Measurements from ENCODE around the gene TPP2. TPM values are rescaled to one million over a fixed set of nuclear protein-coding genes. Genes with fewer than 3 reads are reported as not detected.
A peak's percentile ranks its signal among the peaks of the same experiment; 100 is the strongest.

The TPP2 gene
- total RNA-seq, 4 donors from 2014 or later: 38.2 to 78.2 (median 68.1) TPM

GRCh38 chr13:102587916-102588315 lies 8.9 kb upstream of the TPP2 start:
- H3K4me1 ChIP-seq: peaks cover 14 to 28% of the 10 kb centered on the region in 2 donors
- H3K27ac ChIP-seq: no peak overlapping the region
- no peaks in the 10 kb centered on the region for H3K27me3 ChIP-seq
- DNase-seq (no peak), ATAC-seq (no peak)
- no peak for TF ChIP-seq POLR2A (IDR thresholded peaks at IDR 0.05)
- no peak for TF ChIP-seq CTCF (IDR thresholded peaks at IDR 0.05 in 4 of 5, conservative IDR thresholded peaks at IDR 0.05 in 1 of 5)
- intact Hi-C loops (cut with DNase I; ENCODE audit: low total_unique reads): no loop called here
- H3K9me3 ChIP-seq: no peaks in the 10 kb centered on the region
- no peak overlapping the region for H3K4me3 ChIP-seq
- no peaks in the 10 kb centered on the region for H3K36me3 ChIP-seq
- in situ Hi-C loops (cut with MboI; ENCODE audit: low sequenced_read_pairs in 4 of 4): loop anchor here in 1 of 4 donors (10.0 kb wide), 1 partner anchor 257 kb away; the partner anchor contains the start of gene ERCC5

GRCh38 chr13:102589301-102589822 lies 7.4 kb upstream of the TPP2 start:
- in situ Hi-C loops (cut with MboI; ENCODE audit: low sequenced_read_pairs in 4 of 4) (loop anchor here in 1 of 4 donors (10.0 kb wide), 1 partner anchor 255 kb away; the partner anchor contains the start of gene ERCC5), intact Hi-C loops (cut with DNase I; ENCODE audit: low total_unique reads) (no loop called here)
- no peak for TF ChIP-seq POLR2A (IDR thresholded peaks at IDR 0.05)
- TF ChIP-seq CTCF (IDR thresholded peaks at IDR 0.05 in 4 of 5, conservative IDR thresholded peaks at IDR 0.05 in 1 of 5): no peak
- Histone ChIP-seq H3K36me3 (no peaks in the 10 kb centered on the region), H3K4me1 (peaks cover 16 to 27% of the 10 kb centered on the region in 2 donors), H3K4me3 (no peak overlapping the region), H3K27me3 (no peaks in the 10 kb centered on the region), H3K27ac (no peak overlapping the region), H3K9me3 (no peaks in the 10 kb centered on the region)
- DNase-seq: no peak
- no peak for ATAC-seq

GRCh38 chr13:102591988-102592781 lies 4.6 kb upstream of the TPP2 start:
- H3K4me1 ChIP-seq: peaks cover 16 to 26% of the 10 kb centered on the region in 2 donors

GRCh38 chr13:102593466-102593865 lies 3.3 kb upstream of the TPP2 start:
- H3K36me3 ChIP-seq: no peaks in the 10 kb centered on the region
- peaks cover 21 to 34% of the 10 kb centered on the region in 2 donors for H3K4me1 ChIP-seq
- intact Hi-C loops (cut with DNase I; ENCODE audit: low total_unique reads) (loop anchor here (1.0 kb wide), 1 partner anchor 207 kb away; no protein-coding TSS in a partner anchor), in situ Hi-C loops (cut with MboI; ENCODE audit: low sequenced_read_pairs in 4 of 4) (loop anchor here in 1 of 4 donors (5.0 kb wide), 1 partner anchor 129 kb away; no protein-coding TSS in a partner anchor)
- no peak for DNase-seq
- TF ChIP-seq POLR2A (IDR thresholded peaks at IDR 0.05) (no peak), CTCF (IDR thresholded peaks at IDR 0.05 in 4 of 5, conservative IDR thresholded peaks at IDR 0.05 in 1 of 5) (no peak)
- H3K4me3 ChIP-seq: no peak overlapping the region
- ATAC-seq: no peak
- no peaks in the 10 kb centered on the region for H3K27me3 ChIP-seq
- H3K27ac ChIP-seq: peak overlapping the region in 3 of 4 donors; percentile 8 to 90 (median 85)
- no peaks in the 10 kb centered on the region for H3K9me3 ChIP-seq

More at GRCh38 chr13:102591988-102592781, 4.6 kb upstream of the TPP2 start:
- Histone ChIP-seq H3K36me3 (no peaks in the 10 kb centered on the region), H3K9me3 (no peaks in the 10 kb centered on the region), H3K27me3 (no peaks in the 10 kb centered on the region), H3K27ac (peak overlapping the region; percentile 78 to 90 (median 86)), H3K4me3 (peak overlapping the region; percentile 66 to 95 (median 70))
- intact Hi-C loops (cut with DNase I; ENCODE audit: low total_unique reads) (loop anchor here (1.0 kb wide), 2 partner anchors 130 to 254 kb away; partner anchors contain the start of gene ERCC5), in situ Hi-C loops (cut with MboI; ENCODE audit: low sequenced_read_pairs in 4 of 4) (loop anchor here in 1 of 4 donors (5.0 kb wide), 1 partner anchor 130 kb away; no protein-coding TSS in a partner anchor)
- TF ChIP-seq CTCF (IDR thresholded peaks at IDR 0.05 in 4 of 5, conservative IDR thresholded peaks at IDR 0.05 in 1 of 5) (peak; percentile 36 to 77 (median 62)), POLR2A (IDR thresholded peaks at IDR 0.05) (no peak)
- DNase-seq (peak; percentile 46 to 70), ATAC-seq (peak; percentile 36 to 43)
